Activated naive CD4-positive, alpha-beta T cell treated with Interleukin-2 at 50 U/mL for 16 hours (primary cell): ENCODE data around the gene CHL1.

Source experiments
- DNase-seq: peaks from one replicate; pipeline ENCODE4 v3.0.0-alpha.2; 2020

The CHL1 gene

GRCh38 chr3:411226-411625 is 214.7 kb downstream of the CHL1 start:
- DNase-seq: no peak

DNA sequence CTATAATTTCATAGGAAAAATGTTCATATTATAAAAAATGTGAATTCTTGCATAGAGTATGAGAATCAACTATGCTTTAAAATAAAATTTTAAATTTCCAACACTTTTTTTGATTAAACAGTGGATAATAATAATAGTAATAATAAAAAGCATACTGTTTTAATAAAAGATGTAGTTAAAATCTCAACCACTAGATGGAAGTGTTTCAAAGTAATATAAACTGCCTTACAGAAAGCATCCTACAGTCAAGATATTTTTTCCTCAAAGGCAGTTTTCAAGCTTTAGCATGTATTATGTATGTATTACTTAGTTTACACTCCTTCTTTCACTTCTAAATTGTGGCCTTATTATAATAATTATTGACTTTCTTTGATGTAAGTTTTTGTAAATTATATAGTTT is 217.5 kb downstream of the CHL1 start:
- no peak for DNase-seq

GRCh38 chr3:418239-418929 is 221.8 kb downstream of the CHL1 start:
- no peak for DNase-seq

DNA sequence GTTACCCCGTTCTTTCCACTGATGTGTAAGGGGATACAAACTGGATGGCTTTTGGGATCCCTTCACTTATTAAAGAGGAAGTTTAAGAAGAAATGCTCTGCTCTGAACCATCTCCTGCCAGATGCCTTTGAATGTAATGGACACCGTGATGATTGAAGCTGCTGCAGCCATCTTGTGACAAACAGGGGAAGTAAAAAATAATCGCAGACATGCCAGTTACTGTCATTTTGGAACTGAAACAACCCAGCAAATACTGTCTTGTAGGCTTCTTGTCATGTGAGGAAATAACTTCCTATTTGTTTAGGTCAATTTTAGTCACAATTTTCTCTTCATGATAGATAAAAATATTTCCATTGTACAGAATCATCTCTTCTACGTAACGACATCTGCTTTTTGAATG is 224.0 kb downstream of the CHL1 start:
- no peak for DNase-seq

- DNase-seq: no peak
These were observed 228.5 kb downstream of the CHL1 start for GRCh38 chr3:425079-425478.

- DNase-seq: no peak
These were observed 229.5 kb downstream of the CHL1 start for GRCh38 chr3:426072-426471.

DNA sequence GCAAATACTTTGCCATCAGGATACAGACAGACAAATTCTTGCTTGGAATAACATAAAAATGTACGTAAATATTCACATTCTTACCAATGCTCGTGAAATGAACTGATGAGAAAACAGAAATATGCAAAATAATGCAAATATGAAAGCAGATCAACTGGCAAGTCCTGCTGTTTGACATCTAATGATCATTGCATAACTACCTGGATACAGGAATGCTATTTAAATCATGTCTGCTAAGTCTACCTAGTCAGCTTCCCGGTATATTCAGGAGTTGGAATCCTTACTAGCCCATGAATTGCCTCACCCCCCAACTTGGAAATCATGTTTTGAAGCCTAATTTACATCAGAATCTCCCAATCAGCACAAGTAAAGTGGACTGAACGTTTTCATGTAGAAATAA is 230.6 kb downstream of the CHL1 start:
- DNase-seq: no peak

DNA sequence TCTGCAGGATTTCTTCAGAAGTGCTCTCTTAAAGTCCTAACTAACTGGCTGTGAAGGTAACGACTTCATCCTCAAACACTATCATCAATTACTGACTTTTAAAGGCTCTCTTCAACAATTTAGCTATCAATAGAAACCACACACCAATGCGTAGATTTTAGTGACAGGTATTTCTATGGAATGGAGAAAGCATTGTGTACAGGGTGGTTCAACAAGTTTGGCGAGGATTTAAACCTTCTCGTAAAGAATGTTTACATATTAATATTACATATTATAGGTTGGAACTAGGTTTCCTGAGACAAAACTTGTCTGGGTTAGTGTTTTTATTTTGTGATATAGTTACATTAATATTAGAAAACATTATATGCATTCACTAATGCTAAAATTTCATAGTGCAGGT is 233.6 kb downstream of the CHL1 start:
- no peak for DNase-seq

DNA sequence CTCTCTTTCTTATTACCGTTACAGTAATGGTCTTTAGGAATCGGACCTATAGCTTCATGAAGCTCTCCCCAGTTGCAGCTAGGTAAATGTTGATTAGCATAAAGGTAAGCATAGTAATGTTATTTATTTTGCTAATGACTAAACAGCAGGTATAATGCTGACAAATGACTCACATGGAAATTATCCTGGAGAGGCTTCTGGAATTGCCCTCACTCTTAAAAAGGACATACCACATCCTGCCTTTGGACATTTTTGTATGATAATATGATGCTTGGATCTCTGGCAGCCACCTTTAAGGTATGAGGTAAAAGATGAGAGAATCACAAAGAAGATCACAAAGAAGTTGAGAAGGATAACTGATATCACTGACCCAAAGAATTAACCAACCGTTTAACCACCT is 238.6 kb downstream of the CHL1 start:
- no peak for DNase-seq

- no peak for DNase-seq
These were observed 239.5 kb downstream of the CHL1 start for GRCh38 chr3:436053-436452.

DNA sequence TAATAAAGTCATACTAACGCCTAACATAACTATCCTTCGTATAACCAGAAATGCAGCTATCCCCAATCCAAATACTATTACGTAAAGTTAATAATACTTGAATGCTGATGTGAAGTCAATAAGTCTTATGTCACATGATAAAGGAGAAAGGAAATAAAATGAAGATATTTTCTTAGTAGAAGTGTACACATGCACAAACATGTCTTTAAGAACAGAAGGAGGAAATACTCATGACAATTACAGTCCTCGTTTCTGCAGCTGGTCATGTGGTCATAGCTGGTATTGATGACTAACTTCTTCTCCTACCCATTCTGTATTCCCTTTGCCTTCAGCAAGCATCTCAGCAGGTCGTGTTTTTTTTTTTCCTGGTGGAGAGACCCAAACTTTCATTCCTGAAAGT is 244.3 kb downstream of the CHL1 start:
- no peak for DNase-seq

DNA sequence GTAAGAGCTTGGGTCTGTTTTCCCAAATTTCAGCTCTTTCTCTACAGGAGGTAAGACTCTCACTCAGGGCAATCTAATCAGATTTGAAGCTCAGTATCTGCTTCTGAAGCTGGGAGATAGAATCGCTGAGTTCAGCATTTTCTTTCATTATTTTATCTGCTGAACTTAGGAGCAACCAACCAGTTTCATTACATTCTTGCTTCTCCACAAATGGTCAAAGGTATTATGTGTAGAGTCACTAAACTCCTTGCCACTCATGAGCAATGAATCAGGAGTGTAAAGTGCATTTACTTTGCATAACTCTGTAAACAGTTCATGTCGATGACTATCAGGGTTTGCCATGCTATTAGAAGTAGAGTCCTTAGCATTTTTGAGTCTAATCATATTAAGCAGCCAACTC is 249.4 kb downstream of the CHL1 start:
- no peak for DNase-seq

GRCh38 chr3:447671-448070 is 251.1 kb downstream of the CHL1 start:
- DNase-seq: no peak

- DNase-seq: no peak
These were observed 253.1 kb downstream of the CHL1 start for GRCh38 chr3:449711-450110.

GRCh38 chr3:452221-452620 is 255.7 kb downstream of the CHL1 start:
- no peak for DNase-seq

- no peak for DNase-seq
These were observed 256.5 kb downstream of the CHL1 start for GRCh38 chr3:453106-453505.

DNA sequence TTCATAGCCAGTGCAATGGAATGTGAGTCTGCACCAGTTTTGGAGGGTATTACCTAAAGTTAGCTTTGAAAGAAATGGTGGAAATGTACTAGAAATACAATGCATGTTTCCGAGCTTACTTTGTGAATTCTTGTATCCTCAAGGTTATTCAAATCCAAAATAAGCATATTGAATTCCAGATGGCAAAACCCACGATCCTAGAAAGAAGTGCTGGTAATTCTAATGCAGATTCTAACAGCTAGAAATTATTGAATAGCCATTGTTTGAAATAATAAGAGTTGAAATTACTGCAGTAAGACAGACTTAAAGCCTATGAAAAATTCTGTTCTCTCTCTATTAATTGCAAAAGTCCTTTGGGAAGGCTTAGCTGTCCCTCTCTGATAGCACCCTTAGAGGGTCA is 258.4 kb downstream of the CHL1 start:
- DNase-seq: no peak

- no peak for DNase-seq
These were observed 261.6 kb downstream of the CHL1 start for GRCh38 chr3:458124-458523.

DNA sequence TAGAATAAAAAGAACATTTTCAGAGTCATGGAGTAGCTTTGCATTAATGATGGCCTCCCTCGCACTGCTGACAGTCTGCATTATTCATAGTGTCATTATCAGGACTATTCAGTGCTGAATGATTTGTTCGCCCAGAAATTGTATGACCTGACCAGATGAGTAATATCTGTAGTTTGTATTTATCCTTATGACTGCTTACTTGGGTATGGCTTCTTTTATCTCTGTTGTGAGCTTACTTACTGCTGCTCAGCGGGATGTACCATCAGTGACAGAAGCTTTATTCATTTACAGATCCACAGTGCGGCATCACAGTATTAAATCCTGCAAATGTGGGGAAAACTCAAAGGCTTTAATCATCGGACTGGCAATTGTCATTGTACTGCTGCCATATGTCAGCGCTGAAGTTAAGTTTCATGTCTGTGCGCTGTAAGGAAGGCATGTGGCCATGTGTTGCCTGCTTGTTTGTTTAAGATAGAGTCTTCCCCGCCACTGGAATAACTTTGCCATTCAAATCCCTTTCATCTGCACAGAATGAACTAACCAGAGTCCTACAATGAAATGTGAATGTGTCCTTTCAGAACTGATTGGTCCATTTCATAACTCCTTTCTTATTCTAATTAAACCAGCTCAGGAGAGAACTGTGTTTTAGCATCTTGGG is 262.2 kb downstream of the CHL1 start:
- no peak for DNase-seq
